Hindlimb muscle (tissue), 1 donor: ENCODE results near the gene ADNP2. TPM values are rescaled to one million over a fixed set of nuclear protein-coding genes. Genes with fewer than 3 reads are reported as not detected.

Experiments used
- DNase-seq: peaks from one replicate; pipeline ENCODE4 v3.0.0-alpha.2; 2013
- polyA plus RNA-seq: library from polyadenylated mRNA; unstranded; fragments of 120-200 nt; gene quantifications from one replicate; pipeline ENCODE4 v1.2.1, GENCODE V29; 2013; ENCODE audit not compliant: insufficient read length

Gene ADNP2
- polyA plus RNA-seq, 1 donor = 10.3 TPM

DNA sequence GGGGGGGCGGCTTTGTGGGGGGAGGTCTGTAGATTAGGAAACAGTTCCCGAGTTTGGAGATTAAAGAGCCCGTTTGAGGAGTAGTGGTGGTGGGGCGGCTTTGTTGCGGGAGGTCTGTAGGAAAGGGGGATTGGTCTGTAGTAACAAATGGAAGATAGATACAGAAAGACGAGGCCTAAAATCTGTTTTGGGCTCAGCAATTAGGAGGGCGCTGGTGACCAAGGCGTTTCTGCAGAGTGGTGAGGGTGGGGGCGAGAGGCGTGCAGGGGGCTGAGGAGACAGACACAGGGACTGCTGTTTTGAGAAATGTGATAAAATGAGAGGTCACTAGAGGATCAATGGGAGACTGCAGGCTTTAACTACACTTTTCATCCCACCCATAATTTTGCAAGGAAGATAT lies 1.6 kb upstream of the ADNP2 start:
- DNase-seq = no peak

DNA sequence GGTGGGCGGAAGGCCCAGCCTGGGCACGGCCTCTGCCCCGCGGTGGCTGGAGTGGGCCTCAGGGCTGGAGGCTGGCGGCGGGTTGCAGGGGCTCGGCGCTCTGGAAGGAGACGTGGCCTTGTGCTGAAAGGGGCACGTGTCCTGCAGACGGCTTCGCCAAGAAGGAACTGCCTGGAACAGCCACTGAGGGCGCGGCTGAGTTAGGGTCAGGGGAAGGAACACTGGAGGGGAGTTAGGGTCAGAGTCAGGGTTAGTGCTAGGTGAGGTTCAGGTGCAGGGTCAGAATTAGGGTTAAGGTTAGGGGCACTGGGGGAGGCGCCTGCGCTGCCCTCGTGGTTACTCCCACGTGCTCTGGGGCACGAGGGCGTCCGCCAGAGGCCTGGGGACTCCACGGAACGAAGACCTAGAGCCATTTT lies 933 bp upstream of the ADNP2 start:
- peak; percentile 15 for DNase-seq

- DNase-seq = peak; percentile 53
Measured at GRCh38 chr18:80109676-80110078, 615 bp downstream of the ADNP2 start.

GRCh38 chr18:80112624-80113248 lies 3.7 kb downstream of the ADNP2 start:
- no peak for DNase-seq

GRCh38 chr18:80115035-80115434 lies 6.0 kb downstream of the ADNP2 start:
- DNase-seq = no peak

GRCh38 chr18:80119111-80119510 lies 10.0 kb downstream of the ADNP2 start:
- DNase-seq = no peak

DNA sequence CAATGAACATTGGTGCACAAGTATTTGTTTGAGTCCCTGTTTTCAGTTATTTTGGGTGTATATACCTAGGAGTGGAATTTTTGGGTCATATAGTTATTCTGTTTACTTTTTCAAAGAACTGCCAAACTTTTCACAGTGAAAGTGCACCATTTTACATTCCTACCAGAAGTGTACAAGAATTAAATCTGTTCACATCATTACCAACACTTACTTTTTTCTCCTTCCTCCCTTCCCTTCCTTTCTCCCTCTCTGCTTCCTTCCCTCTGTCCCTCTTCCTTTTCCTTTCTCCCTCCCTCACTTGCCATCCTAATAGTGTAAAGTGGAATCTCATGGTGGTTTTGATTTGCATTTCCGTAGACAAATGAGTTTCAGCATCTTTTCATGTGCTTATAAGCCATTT lies 11.9 kb downstream of the ADNP2 start:
- DNase-seq = no peak

DNA sequence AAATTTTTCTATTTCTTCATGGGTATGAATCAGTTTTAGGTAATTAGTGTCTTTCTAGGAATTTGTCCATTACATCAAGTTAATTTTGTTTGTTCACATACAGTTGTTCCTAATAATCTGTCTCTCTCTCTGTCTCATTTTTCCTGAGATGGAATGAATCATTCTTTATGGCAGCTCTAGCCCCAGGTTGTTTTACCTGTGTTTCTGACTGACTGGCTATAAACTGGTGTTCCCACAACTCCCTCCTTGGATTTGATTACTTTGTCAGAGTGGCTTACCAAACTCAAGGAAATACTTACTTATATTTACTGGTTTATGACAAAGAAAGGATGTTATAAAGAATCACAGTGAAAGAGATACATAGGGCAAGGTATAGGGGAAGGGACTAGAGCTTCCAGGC lies 15.1 kb downstream of the ADNP2 start:
- DNase-seq = no peak

DNA sequence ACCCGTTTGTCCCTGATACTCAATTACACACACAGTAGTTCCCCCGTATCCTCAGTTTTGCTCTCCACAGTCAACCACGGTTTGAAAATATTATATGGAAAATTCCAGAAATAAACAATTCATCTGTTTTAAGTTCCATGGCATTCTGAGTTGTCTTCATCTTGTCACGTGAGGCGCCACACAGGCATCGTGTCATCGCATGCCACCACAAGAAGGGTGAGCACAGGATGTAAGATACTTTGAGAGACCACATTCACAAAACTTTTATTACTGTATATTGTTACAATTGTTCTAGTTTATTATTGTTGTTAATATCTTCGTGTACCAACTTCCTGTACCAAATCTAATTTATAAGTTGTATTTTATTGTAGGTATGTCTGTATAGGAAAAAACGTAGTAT lies 17.7 kb downstream of the ADNP2 start:
- no peak for DNase-seq

GRCh38 chr18:80127635-80128034 lies 18.6 kb downstream of the ADNP2 start:
- DNase-seq = no peak

DNA sequence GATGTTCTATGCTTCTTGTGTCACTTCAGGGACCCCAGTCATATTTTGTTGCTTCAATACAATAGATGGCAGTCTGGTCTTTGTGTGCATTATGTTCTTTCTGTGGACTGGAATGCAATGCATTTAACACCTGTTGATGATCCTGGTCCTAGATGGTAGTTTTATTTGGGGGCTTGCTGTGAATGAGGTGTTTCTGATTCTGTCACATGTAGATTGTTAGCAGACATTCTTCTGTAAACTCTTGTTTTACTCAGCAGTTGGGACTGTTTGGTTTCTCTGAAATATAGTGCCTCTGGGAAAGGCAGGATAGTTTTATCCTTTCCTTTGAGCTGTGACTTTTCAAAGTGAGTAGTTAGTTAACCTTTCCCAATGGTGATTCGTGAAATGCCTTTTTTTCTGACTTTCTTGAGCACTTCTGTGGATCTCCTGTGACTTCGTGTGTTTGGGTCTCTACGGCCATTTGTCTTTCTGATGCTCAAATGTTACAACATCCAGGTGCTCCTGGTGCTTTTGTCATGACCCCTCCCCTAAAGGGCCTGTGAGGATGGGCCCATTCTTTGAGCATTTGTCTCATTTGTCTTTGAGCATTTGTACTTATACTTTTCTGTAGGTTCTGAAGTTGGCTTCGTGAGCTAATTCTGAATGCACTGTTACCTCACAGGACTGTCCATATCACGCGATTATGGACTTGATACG lies 20.8 kb downstream of the ADNP2 start:
- no peak for DNase-seq

GRCh38 chr18:80130555-80130954 lies 21.5 kb downstream of the ADNP2 start:
- no peak for DNase-seq

GRCh38 chr18:80132180-80132812 lies 23.2 kb downstream of the ADNP2 start:
- DNase-seq = no peak

DNA sequence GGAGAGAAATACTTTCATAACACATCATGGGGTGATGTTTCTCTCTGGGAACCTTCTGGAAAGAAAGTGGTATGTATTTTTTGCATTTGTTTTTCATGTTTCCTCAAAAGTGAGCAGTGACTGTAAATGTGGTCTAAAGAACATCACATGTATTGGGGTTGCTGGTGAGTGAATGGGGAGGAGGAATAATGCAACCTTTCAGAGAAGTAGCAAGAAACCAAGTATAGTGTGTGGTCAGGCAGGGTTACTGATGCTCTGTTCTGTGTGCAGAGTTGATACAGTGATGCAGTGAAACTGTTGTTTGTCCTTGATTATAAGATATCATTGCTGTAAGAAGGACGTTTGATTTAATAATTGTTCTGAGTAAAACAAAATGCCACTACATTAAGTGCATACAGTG lies 24.1 kb downstream of the ADNP2 start:
- no peak for DNase-seq

DNA sequence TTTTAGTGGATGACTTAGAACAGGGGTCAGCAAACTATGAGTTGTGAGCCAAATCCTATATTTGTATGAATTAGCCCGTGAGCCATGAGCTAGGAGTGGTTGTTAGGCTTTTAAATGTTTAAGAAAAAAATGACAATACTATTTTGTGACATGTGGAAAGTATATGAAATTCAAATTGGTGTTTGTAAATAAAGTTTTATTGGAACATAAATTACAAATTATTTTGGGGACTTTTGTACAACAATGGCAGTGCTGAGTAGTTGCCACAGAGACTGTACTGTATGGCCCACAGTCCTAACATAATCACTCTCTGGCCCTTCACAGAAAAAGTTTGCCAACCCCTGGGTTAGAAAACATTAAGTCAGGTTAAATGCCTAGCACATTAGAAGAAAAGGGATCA lies 26.1 kb downstream of the ADNP2 start:
- no peak for DNase-seq

- DNase-seq = no peak
Measured at GRCh38 chr18:80136679-80137078, 27.6 kb downstream of the ADNP2 start.

DNA sequence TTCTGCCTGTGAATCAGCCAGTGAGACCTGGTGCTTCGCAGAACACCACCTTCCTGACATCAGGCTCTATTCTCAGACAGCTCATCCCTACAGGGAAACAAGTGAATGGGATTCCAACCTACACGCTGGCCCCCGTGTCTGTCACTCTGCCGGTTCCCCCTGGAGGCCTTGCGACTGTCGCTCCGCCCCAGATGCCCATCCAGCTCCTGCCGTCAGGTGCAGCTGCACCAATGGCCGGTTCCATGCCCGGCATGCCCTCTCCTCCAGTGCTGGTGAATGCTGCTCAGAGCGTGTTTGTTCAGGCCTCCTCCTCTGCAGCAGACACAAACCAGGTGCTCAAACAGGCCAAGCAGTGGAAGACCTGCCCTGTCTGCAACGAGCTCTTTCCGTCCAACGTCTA lies 28.1 kb downstream of the ADNP2 start:
- no peak for DNase-seq

GRCh38 chr18:80137976-80138375 lies 28.9 kb downstream of the ADNP2 start:
- DNase-seq = no peak

DNA sequence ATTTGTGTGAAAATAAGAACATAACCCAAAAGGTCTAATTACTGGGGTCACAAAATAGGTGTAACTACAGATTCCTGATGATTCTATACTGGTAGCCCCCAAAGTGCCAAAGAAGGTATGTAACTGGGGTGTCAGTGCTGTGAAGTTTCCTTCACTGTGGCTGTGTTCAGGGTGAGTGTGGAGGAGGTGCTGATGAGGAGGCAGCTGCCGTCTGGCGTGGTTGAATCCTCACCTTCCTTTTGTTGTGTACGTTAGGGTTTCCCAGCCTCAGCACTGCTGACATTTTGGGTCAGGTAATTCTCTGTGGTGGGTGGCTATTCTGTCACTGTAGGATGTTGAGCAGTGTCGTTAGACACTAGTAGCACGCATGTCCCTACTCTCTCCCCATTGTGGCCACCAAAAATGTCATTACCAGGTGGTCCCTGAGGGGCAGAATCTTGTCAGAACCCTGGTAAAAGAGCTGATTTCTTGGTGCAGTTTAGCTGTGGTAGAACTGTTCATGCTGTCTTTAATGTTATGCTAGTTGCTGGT lies 31.5 kb downstream of the ADNP2 start:
- no peak for DNase-seq

DNA sequence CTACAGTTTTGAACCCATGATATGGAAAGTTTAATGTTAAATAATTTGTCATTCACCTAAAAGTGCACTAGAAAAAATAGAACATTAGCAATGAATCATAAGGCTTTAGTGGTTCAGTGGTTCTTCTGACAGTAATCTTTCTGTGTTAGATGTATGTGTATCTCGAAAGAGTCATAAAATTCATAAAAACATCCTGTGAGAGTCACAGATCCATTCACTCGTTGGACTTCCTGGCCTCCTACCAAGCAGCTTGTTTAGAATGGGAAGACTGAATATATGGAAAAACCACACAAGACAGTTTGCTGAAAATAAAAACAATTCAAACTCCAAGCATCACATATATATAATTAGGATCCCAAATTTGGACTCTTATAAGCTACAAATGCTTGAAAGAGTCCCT lies 34.8 kb downstream of the ADNP2 start:
- DNase-seq = no peak

DNA sequence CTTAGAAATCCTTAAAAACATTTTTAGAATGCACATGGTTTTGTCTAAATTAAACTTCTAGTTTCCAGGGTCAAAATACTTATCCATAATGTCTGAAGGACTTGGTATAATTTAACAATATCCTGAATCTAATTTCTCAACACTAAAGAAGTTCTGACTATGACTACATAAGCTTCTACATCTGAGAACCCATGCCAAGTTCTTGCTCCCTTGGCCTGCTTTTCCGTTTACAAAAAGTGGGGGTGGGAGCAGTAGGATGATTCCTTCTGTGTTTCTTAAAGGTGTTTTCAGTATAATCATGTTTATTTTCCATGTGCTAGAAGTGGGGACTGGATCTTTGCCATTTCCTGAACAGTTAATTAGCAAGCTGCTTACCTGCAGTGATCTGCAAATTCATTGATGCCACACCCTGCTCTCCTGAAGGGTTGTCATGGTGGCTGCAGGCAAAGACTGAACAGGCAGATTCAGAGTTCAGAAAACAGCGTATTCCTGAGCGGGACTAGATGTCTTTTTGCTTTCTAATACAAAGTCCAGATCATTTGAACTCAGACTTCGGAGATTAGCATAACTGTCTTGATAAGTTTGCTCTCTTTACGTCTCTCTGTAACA lies 36.2 kb downstream of the ADNP2 start:
- no peak for DNase-seq

DNA sequence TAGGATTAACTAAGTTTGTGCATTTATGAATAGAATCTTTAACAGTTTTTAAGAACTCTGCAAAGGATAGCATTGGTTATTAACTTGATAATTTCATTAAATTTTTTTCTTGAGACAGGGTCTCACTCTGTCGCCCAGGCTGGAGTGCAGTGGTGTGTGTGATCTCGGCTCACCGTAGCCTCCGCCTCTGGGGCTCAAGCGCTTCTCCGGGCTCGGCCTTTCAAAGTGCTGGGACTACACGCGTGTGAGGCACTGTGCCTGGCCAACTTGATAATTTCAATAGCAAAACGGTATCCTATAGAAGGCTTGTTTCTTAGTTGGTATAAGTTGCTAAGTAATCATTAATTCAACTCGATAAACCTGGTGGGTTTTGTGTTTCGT lies 38.0 kb downstream of the ADNP2 start:
- DNase-seq = no peak
